Mesenchymal stem cell (in vitro differentiated cells and primary cell): Measurements from ENCODE around the gene ZNF692.

ENCODE experiments used
- DNase-seq: peaks from one replicate; pipeline ENCODE4 v3.0.0-alpha.2; 2013
- H2AFZ ChIP-seq: one replicate; pipeline ENCODE4 v1.6.1; 2013; ENCODE audit warnings: low read depth, mild to moderate bottlenecking, control low read depth, inconsistent platforms, low read length, moderate library complexity
- H2AK5ac ChIP-seq: 2 replicates; pipeline ENCODE4 v1.6.1; 2013; ENCODE audit warnings: low read length, moderate library complexity, mild to moderate bottlenecking, inconsistent platforms; ENCODE audit not compliant: severe bottlenecking
- H2BK120ac ChIP-seq: one replicate; pipeline ENCODE4 v1.6.1; 2013; ENCODE audit warnings: low read depth, mild to moderate bottlenecking, inconsistent platforms, low read length, moderate library complexity
- H2BK12ac ChIP-seq, 2 experiments: one replicate each; pipeline ENCODE4 v1.6.1; 2013; ENCODE audit warnings: inconsistent platforms in 2 of 2, low read length in 2 of 2, mild to moderate bottlenecking in 2 of 2, moderate library complexity in 2 of 2, control low read depth in 1 of 2
- H2BK15ac ChIP-seq: one replicate; pipeline ENCODE4 v1.6.1; 2013; ENCODE audit warnings: mild to moderate bottlenecking, low read depth, inconsistent platforms; ENCODE audit not compliant: poor library complexity, severe bottlenecking
- H2BK5ac ChIP-seq: 2 replicates; pipeline ENCODE4 v1.6.1; 2013; ENCODE audit warnings: low read depth, mild to moderate bottlenecking, low read length, control low read depth, inconsistent platforms; ENCODE audit not compliant: poor library complexity, severe bottlenecking
- H3K14ac ChIP-seq, 2 experiments: one replicate each; pipeline ENCODE4 v1.6.1; 2013; ENCODE audit warnings: inconsistent platforms in 2 of 2, low read length in 2 of 2, control low read depth in 1 of 2, mild to moderate bottlenecking in 1 of 2, moderate library complexity in 1 of 2
- H3K18ac ChIP-seq, 2 experiments: one replicate each; pipeline ENCODE4 v1.6.1; 2013; ENCODE audit warnings: inconsistent platforms in 2 of 2, low read length in 2 of 2, control low read depth in 1 of 2, low read depth in 1 of 2, mild to moderate bottlenecking in 1 of 2
- H3K23ac ChIP-seq, 2 experiments: one replicate each; pipeline ENCODE4 v1.6.1; 2013; ENCODE audit warnings: inconsistent platforms in 2 of 2, low read length in 2 of 2, mild to moderate bottlenecking in 2 of 2, moderate library complexity in 2 of 2, control low read depth in 1 of 2
- H3K27ac ChIP-seq: 2 replicates; pipeline ENCODE4 v1.5.1; 2013; ENCODE audit warnings: mild to moderate bottlenecking, moderate library complexity, low read length, control low read depth, inconsistent platforms; ENCODE audit not compliant: poor library complexity, severe bottlenecking
- H3K27me3 ChIP-seq, 2 experiments: 2 replicates each; pipeline versions ENCODE4 v1.6.1 to v1.7.0; 2013; ENCODE audit warnings: low read length in 2 of 2, mild to moderate bottlenecking in 2 of 2, moderate library complexity in 2 of 2, control low read depth in 1 of 2, inconsistent platforms in 1 of 2; ENCODE audit not compliant: control insufficient read depth in 1 of 2, insufficient read depth in 1 of 2
- H3K36me3 ChIP-seq, 2 experiments: 2 replicates each; pipeline versions ENCODE4 v1.6.1 to v1.7.0; 2013; ENCODE audit warnings: low read length in 2 of 2, control low read depth in 1 of 2, inconsistent platforms in 1 of 2, low read depth in 1 of 2, mild to moderate bottlenecking in 1 of 2; ENCODE audit not compliant: insufficient read depth in 2 of 2, control insufficient read depth in 1 of 2
- H3K4ac ChIP-seq, 2 experiments: one replicate each; pipeline ENCODE4 v1.6.1; 2013; ENCODE audit warnings: inconsistent platforms in 2 of 2, low read length in 2 of 2, mild to moderate bottlenecking in 2 of 2, moderate library complexity in 2 of 2, control low read depth in 1 of 2, low read depth in 1 of 2
- H3K4me1 ChIP-seq: 2 replicates; pipeline ENCODE4 v1.6.1; 2013; ENCODE audit warnings: low read depth, low read length, control low read depth; ENCODE audit not compliant: control insufficient read depth, insufficient read depth
- H3K4me2 ChIP-seq: 2 replicates; pipeline ENCODE4 v1.6.1; 2013; ENCODE audit warnings: low read length, mild to moderate bottlenecking, inconsistent platforms; ENCODE audit not compliant: poor library complexity, severe bottlenecking
- H3K4me3 ChIP-seq, 2 experiments: 2 replicates each; pipeline versions ENCODE4 v1.5.1 to v1.7.0; 2013; ENCODE audit warnings: low read length in 2 of 2, mild to moderate bottlenecking in 2 of 2, control low read depth in 1 of 2, low read depth in 1 of 2; ENCODE audit not compliant: insufficient read depth in 1 of 2
- H3K79me1 ChIP-seq: replicated peaks from 2 replicates; pipeline ENCODE4 v1.6.1; 2013; ENCODE audit warnings: mild to moderate bottlenecking, control low read depth, low read length, inconsistent platforms; ENCODE audit not compliant: poor library complexity, severe bottlenecking
- H3K9ac ChIP-seq: 2 replicates; pipeline ENCODE4 v1.7.0; 2013; ENCODE audit warnings: mild to moderate bottlenecking, low read length, moderate library complexity
- H3K9me3 ChIP-seq: 2 replicates; pipeline ENCODE4 v1.7.0; 2013; ENCODE audit warnings: mild to moderate bottlenecking, low read length; ENCODE audit not compliant: control insufficient read depth
- H4K8ac ChIP-seq: one replicate; pipeline ENCODE4 v1.6.1; 2013; ENCODE audit warnings: inconsistent platforms, mild to moderate bottlenecking, low read length, moderate library complexity
- H4K91ac ChIP-seq: one replicate; pipeline ENCODE4 v1.6.1; 2013; ENCODE audit warnings: mild to moderate bottlenecking, low read length, inconsistent platforms
- WGBS: methylation state at CpG from one replicate; pipeline ENCODE4 v1.1.7; 2013; ENCODE audit warnings: mixed read lengths; 5-methylcytosine and 5-hydroxymethylcytosine counted together

The ZNF692 gene

GRCh38 chr1:248824701-248825100 lies 34.2 kb downstream of the ZNF692 start:
- no peak overlapping the region for H2BK120ac ChIP-seq
- no peaks in the 10 kb centered on the region for H3K9me3 ChIP-seq

GRCh38 chr1:248824301-248824700 lies 34.6 kb downstream of the ZNF692 start:
- H3K23ac ChIP-seq, result no peak overlapping the region
- H3K9me3 ChIP-seq, result no peaks in the 10 kb centered on the region
- WGBS, result 100% methylated on average over 1 of the region's 1 CpG
- H3K4me1 ChIP-seq, result peaks cover 32% of the 10 kb centered on the region
- H3K27ac ChIP-seq, result no peak overlapping the region
- peaks cover 28 to 43% of the 10 kb centered on the region in 2 experiments for H3K36me3 ChIP-seq
- H3K4ac ChIP-seq, result no peak overlapping the region
- no peak overlapping the region for H3K14ac ChIP-seq
- peak overlapping the region in 1 of 2 experiments; percentile 94 for H3K4me3 ChIP-seq
- H3K4me2 ChIP-seq, result no peak overlapping the region
- H2BK5ac ChIP-seq, result no peak overlapping the region
- peak overlapping the region; percentile 96 for H3K9ac ChIP-seq
- H3K18ac ChIP-seq, result no peak overlapping the region
- H2BK15ac ChIP-seq, result no peak overlapping the region
- no peaks in the 10 kb centered on the region for H3K27me3 ChIP-seq
- no peak for DNase-seq
- peaks cover 12% of the 10 kb centered on the region for H3K79me1 ChIP-seq
- H4K8ac ChIP-seq, result no peak overlapping the region
- no peak overlapping the region for H4K91ac ChIP-seq
- no peak overlapping the region for H2AFZ ChIP-seq
- no peak overlapping the region for H2BK12ac ChIP-seq
- no peak overlapping the region for H2BK120ac ChIP-seq
- H2AK5ac ChIP-seq, result no peak overlapping the region

More at GRCh38 chr1:248824701-248825100, 34.2 kb downstream of the ZNF692 start:
- Histone ChIP-seq H2BK5ac (no peak overlapping the region), H3K27me3 (no peaks in the 10 kb centered on the region), H2AFZ (no peak overlapping the region), H3K18ac (no peak overlapping the region), H3K4me2 (peak overlapping the region; percentile 91), H3K4me3 (peak overlapping the region; percentile 82 to 94), H3K14ac (no peak overlapping the region), H4K8ac (no peak overlapping the region), H2BK15ac (no peak overlapping the region), H3K4ac (peak overlapping the region in 1 of 2 experiments; percentile 13), H2BK12ac (no peak overlapping the region), H3K23ac (no peak overlapping the region), H4K91ac (no peak overlapping the region), H3K36me3 (peaks cover 28 to 42% of the 10 kb centered on the region in 2 experiments), H3K79me1 (peaks cover 12% of the 10 kb centered on the region), H3K9ac (peak overlapping the region; percentile 96), H3K4me1 (peaks cover 32% of the 10 kb centered on the region), H2AK5ac (no peak overlapping the region), H3K27ac (no peak overlapping the region)
- 91% methylated on average over 3 of the region's 3 CpGs for WGBS
- no peak for DNase-seq

- no peaks in the 10 kb centered on the region for H3K9me3 ChIP-seq
- H2BK15ac ChIP-seq, result no peak overlapping the region
- no peak overlapping the region for H2BK12ac ChIP-seq
- peak overlapping the region; percentile 96 for H3K9ac ChIP-seq
- H3K4ac ChIP-seq, result no peak overlapping the region
- no peak overlapping the region for H3K14ac ChIP-seq
- no peak overlapping the region for H3K23ac ChIP-seq
- peaks cover 15% of the 10 kb centered on the region for H3K79me1 ChIP-seq
- DNase-seq, result no peak
- no peaks in the 10 kb centered on the region for H3K27me3 ChIP-seq
- no peak overlapping the region for H3K27ac ChIP-seq
- no peak overlapping the region for H2BK5ac ChIP-seq
- H2AFZ ChIP-seq, result no peak overlapping the region
- H4K8ac ChIP-seq, result no peak overlapping the region
- H4K91ac ChIP-seq, result no peak overlapping the region
- H3K18ac ChIP-seq, result no peak overlapping the region
- no peak overlapping the region for H2BK120ac ChIP-seq
- peaks cover 35% of the 10 kb centered on the region for H3K4me1 ChIP-seq
- 87% methylated on average over 2 of the region's 2 CpGs for WGBS
- H3K36me3 ChIP-seq, result peaks cover 32 to 43% of the 10 kb centered on the region in 2 experiments
- no peak overlapping the region for H2AK5ac ChIP-seq
- H3K4me2 ChIP-seq, result peak overlapping the region; percentile 4
- H3K4me3 ChIP-seq, result peak overlapping the region in 1 of 2 experiments; percentile 94
Measured at GRCh38 chr1:248823517-248824001, 35.3 kb downstream of the ZNF692 start.

GRCh38 chr1:248822148-248823032 lies 36.5 kb downstream of the ZNF692 start:
- H2BK120ac ChIP-seq, result no peak overlapping the region
- peaks cover 43 to 51% of the 10 kb centered on the region in 2 experiments for H3K36me3 ChIP-seq
- no peak overlapping the region for H3K4me2 ChIP-seq
- H3K27ac ChIP-seq, result peak overlapping the region; percentile 93
- no peak overlapping the region for H4K8ac ChIP-seq
- no peak overlapping the region for H2BK5ac ChIP-seq
- H3K14ac ChIP-seq, result no peak overlapping the region
- no peak overlapping the region for H4K91ac ChIP-seq
- peaks cover 17% of the 10 kb centered on the region for H3K79me1 ChIP-seq
- DNase-seq, result no peak
- H3K9ac ChIP-seq, result peak overlapping the region; percentile 65
- H2AK5ac ChIP-seq, result peak overlapping the region; percentile 75
- H2BK12ac ChIP-seq, result no peak overlapping the region
- H3K4me3 ChIP-seq, result peak overlapping the region in 1 of 2 experiments; percentile 94
- H3K27me3 ChIP-seq, result no peaks in the 10 kb centered on the region
- H3K4ac ChIP-seq, result no peak overlapping the region
- 93% methylated on average over 14 of the region's 15 CpGs for WGBS
- no peak overlapping the region for H2AFZ ChIP-seq
- peak overlapping the region in 1 of 2 experiments; percentile 26 for H3K23ac ChIP-seq
- peaks cover 36% of the 10 kb centered on the region for H3K4me1 ChIP-seq
- no peak overlapping the region for H3K18ac ChIP-seq
- H2BK15ac ChIP-seq, result no peak overlapping the region
- no peaks in the 10 kb centered on the region for H3K9me3 ChIP-seq
